Uterus (tissue), 2 donors: Measurements from ENCODE around the gene MED19.

Experiments
- CTCF ChIP-seq, 4 experiments: fragments of 200-600 bp in 2 of 4; fragments of 450-650 bp in 2 of 4; sonication (generic) in 2 of 4; IDR thresholded peaks; one replicate each; pipeline ENCODE4 v1.5.1; 2016 to 2019; ENCODE audit warnings: antibody characterized with exemption in 4 of 4, mild to moderate bottlenecking in 2 of 4, moderate library complexity in 1 of 4
- POLR2A ChIP-seq, 2 donors: fragments of 450-650 bp; IDR thresholded peaks; one replicate each; pipeline ENCODE4 v1.6.1; 2016; ENCODE audit warnings: antibody characterized with exemption in 2 of 2, mild to moderate bottlenecking in 1 of 2, moderate library complexity in 1 of 2

GRCh38 chr11:57744357-57744756, 32.3 kb upstream of the MED19 start:
- TF ChIP-seq CTCF (IDR thresholded peaks at IDR 0.05) (no peak), POLR2A (IDR thresholded peaks at IDR 0.05) (no peak)
